Effector memory CD4-positive, alpha-beta T cell (primary cell): ENCODE measurements around the gene CHST11.
"Not testable (repeated sequence)": the region's sequence is repeated elsewhere in the genome, so short reads cannot be mapped to it uniquely, and the experiment has no call there.

ENCODE experiments used
- DNase-seq, 3 donors: peaks; one replicate each; pipeline ENCODE4 v3.0.0-alpha.2; 2020
- H3K27ac ChIP-seq: 2 replicates; pipeline ENCODE4 v1.7.0; 2013; ENCODE audit warnings: mild to moderate bottlenecking, low read length, moderate library complexity; ENCODE audit not compliant: insufficient read depth, poor library complexity, severe bottlenecking
- H3K27me3 ChIP-seq: replicated peaks from 2 replicates; pipeline ENCODE4 v1.7.0; 2013; ENCODE audit warnings: mild to moderate bottlenecking, low read length; ENCODE audit not compliant: insufficient read depth, control insufficient read depth, poor library complexity, severe bottlenecking
- H3K36me3 ChIP-seq: 2 replicates; pipeline ENCODE4 v1.7.0; 2013; ENCODE audit warnings: mild to moderate bottlenecking, low read length, moderate library complexity; ENCODE audit not compliant: control insufficient read depth, insufficient read depth
- H3K4me1 ChIP-seq: 2 replicates; pipeline ENCODE4 v1.7.0; 2013; ENCODE audit warnings: low read length, mild to moderate bottlenecking; ENCODE audit not compliant: control insufficient read depth, insufficient read depth, poor library complexity, severe bottlenecking
- H3K4me3 ChIP-seq: 2 replicates; pipeline ENCODE4 v1.7.0; 2013; ENCODE audit warnings: low read length, low read depth, mild to moderate bottlenecking; ENCODE audit not compliant: insufficient read depth, poor library complexity, severe bottlenecking
- H3K9me3 ChIP-seq: 2 replicates; pipeline ENCODE4 v1.7.0; 2013; ENCODE audit warnings: mild to moderate bottlenecking, low read length, moderate library complexity; ENCODE audit not compliant: control insufficient read depth

The CHST11 gene

DNA sequence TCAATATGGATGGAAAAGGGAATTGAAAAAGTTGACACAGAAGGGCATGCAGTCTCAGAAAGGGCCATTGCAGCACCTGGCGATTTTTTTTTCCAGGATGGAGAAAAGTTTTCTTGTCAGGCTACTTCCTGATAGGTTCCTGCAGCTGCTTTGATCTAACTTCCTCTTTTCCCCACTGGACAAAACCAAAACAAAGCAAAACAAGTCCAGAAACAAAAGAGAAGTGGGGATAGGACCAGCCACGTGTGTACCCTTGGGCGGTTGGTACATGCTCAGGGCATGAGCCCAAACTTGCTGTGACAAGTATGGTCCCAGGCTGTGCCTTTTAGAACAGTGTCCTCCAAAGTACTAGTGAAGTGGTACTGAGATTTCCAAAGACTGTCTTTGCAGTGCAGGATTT, 89.8 kb downstream of the CHST11 start:
- Histone ChIP-seq H3K36me3 (no peaks in the 10 kb centered on the region), H3K4me3 (no peak overlapping the region), H3K27ac (no peak overlapping the region), H3K9me3 (no peaks in the 10 kb centered on the region), H3K4me1 (peaks cover 4% of the 10 kb centered on the region), H3K27me3 (no peaks in the 10 kb centered on the region)
- no peak for DNase-seq

DNA sequence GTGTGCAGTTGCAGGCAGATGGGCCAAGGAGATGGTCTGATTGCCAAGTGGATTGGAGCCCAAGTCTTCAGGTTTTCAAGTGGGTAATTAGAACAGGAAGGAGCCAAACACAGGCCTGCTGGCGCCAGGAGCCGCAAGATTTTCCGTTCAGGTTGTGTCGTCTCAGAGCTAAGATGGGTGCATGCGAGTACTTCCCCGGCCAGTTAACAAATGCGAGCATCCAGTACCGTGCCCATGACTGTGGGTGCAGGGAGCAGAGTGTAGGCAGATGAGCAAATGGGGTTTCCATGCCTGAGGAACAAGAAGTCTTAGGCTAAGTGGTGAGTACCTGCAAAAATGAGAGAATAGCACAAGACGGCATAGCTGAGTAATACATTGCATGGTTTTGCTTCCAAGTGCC, 90.5 kb downstream of the CHST11 start:
- Histone ChIP-seq H3K27ac (no peak overlapping the region), H3K9me3 (no peaks in the 10 kb centered on the region)

DNA sequence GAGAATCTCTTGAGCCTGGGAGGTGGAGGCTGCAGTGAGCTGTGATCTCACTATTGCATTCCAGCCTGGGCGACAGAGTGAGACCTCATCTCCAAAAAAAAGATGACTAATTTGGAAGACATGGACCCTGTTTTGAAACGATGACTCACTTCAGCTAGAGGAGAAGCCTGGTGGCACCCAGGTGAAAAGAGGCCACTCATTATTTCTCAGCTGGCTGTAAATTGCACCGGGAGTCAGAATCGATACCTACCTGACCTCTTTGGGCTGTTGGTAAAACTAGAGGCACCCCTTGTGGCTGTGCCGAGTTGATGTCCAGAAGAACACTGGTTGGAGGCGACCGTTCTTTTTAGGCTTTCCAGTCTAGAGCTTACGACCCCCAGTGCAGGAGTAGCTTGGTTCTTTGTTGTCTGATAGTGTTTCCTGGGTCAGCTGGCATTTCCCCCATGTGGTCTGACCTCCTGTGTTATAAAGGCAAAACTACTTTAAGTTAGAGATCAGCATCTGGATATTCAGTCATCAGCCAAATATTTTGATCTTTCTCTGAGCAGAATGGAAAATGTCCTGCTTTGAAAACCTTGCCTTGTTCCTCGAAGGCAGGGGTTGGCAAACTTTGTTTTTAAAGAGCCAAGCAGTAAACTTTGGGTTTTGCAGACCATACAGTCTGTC, 93.2 kb downstream of the CHST11 start:
- no peak overlapping the region for H3K27ac ChIP-seq
- H3K36me3 ChIP-seq, result no peaks in the 10 kb centered on the region
- H3K9me3 ChIP-seq, result no peaks in the 10 kb centered on the region
- no peak for DNase-seq
- H3K27me3 ChIP-seq, result no peaks in the 10 kb centered on the region
- H3K4me3 ChIP-seq, result no peak overlapping the region
- peaks cover 4% of the 10 kb centered on the region for H3K4me1 ChIP-seq

More for the DNA sequence above, 90.5 kb downstream of the CHST11 start:
- Histone ChIP-seq H3K36me3 (no peaks in the 10 kb centered on the region), H3K4me1 (peaks cover 4% of the 10 kb centered on the region), H3K27me3 (no peaks in the 10 kb centered on the region), H3K4me3 (no peak overlapping the region)
- DNase-seq, result no peak

DNA sequence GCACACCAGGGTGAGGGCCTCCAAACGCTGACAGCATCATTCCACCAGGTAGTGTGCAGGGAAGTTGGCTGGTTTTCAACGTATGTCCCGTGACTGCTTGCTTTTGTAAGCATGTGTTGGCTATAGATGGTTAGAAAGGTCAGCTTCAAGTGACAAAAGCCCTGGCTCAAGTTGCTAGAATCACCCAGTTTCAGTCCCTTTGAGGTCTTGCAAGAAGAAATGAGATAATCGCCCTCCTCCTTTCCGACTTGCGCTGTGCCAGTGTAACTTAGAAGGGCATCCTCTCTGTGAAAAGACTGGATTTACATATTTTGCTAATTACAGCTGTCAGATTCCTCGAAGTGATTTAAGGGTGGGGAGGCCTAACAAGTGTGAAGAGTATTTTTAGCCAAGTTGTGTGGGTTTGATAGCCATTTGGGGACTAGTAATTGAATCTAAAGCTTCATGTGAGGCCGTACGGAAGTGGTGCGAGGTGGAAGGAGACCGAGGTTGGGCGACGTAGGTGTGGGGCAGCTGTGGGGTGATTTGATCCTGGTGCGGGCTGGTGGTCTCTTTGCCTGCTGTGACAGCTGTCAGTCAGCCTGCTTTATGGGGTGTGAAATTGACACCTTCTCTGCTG, 94.7 kb downstream of the CHST11 start:
- Histone ChIP-seq H3K27ac (no peak overlapping the region), H3K27me3 (no peaks in the 10 kb centered on the region), H3K4me1 (peaks cover 3% of the 10 kb centered on the region), H3K4me3 (no peak overlapping the region), H3K36me3 (no peaks in the 10 kb centered on the region), H3K9me3 (no peaks in the 10 kb centered on the region)
- no peak for DNase-seq

DNA sequence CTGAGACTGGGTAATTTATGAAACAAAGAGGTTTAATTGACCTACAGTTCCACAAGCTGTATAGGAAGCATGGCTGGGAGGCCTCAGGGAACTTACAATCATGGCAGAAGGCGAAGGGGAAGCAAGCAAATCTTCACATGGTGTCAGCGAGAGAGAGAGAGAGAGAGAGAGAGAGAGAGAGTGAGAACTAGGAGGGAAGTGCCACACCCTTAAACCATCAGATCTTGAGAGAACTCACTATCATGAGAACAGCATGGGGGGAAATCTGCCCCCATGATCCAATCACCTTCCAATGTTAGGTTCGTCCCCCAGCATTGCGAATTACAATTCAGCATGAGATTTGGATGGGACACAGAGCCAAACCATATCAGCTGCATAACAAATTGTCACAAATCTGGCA, 96.7 kb downstream of the CHST11 start:
- Histone ChIP-seq H3K27me3 (no peaks in the 10 kb centered on the region), H3K4me3 (no peak overlapping the region), H3K27ac (no peak overlapping the region), H3K36me3 (no peaks in the 10 kb centered on the region), H3K9me3 (no peaks in the 10 kb centered on the region), H3K4me1 (no peaks in the 10 kb centered on the region)
- no peak for DNase-seq

DNA sequence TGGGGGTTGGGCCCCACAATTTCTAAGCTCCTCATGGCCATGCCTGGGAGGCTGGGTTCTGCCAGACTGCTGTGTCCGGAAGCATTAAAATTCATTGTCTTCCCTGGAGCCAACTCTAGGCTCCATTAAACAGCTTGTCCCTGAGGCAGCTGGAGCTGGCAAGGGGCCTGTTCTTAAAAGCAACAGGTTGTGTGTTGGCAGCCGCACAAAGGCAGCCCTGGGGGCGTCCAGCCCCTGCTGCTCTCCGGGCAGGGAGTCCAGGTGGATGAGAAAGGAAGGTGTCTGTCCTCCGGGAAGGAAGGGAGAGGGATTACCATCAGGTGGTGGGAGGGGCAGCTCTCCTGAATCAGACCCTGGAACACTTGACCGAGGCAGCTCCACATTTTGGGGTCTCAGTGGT, 98.9 kb downstream of the CHST11 start:
- Histone ChIP-seq H3K27me3 (no peaks in the 10 kb centered on the region), H3K4me3 (no peak overlapping the region), H3K27ac (no peak overlapping the region), H3K36me3 (peaks cover 5% of the 10 kb centered on the region), H3K4me1 (no peaks in the 10 kb centered on the region), H3K9me3 (no peaks in the 10 kb centered on the region)
- DNase-seq, result no peak

DNA sequence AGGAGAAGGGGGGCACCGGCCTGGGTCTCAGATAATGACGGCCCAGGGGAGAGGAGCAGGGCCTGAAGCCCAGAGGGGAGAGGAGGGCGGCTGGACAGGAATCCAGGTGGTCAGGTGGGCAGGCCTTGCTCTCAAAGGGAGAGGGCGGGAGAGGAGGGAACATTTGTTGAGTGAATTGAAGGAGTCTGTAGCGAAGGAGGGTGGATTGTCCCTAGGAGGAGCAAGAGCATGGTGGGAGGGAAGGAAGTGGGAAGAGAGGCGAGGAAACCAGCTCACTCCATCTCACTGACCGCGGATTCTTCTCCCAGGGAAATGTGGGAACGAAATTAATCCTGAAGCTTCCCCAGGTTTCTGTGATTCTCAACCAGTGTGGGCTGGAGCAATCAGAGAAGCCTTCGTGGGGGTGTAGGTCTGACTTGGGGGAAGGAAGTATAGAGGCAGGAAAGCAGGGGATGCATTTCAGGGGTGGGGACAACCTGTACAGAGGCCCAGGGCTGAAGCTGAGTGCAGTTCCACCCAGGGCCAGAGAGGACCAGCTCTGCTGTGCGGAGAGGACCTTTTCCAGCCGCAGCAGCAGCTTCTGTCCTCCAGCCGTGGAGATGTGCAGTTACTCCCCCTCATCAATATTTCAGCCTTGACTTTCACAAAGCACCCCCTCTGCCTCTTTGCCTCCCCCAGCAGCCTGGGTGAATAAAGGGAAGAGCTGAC, 100.9 kb downstream of the CHST11 start:
- Histone ChIP-seq H3K27me3 (no peaks in the 10 kb centered on the region), H3K27ac (no peak overlapping the region), H3K4me1 (no peaks in the 10 kb centered on the region), H3K4me3 (no peak overlapping the region), H3K36me3 (peaks cover 5% of the 10 kb centered on the region), H3K9me3 (no peaks in the 10 kb centered on the region)
- DNase-seq, result no peak

DNA sequence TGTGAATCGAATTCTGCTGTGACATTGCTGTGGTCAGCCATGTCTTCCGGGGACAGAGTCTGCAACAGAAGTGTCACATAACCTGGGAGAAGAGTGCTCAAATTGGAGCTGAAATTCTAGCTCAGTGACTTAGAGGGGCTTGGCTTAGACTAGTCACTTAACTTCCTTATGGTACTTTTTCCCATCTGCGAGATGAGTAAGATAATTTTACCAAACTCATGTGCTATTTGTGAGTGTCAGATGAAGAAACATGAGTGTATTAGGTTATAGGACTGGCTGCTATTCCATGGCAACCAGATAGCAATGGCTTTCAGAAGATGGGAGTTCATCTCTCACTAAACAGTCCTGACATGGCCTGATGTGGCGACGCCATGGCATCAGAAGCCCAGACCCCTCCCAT, 104.1 kb downstream of the CHST11 start:
- H3K9me3 ChIP-seq, result no peaks in the 10 kb centered on the region
- no peak for DNase-seq
- no peak overlapping the region for H3K4me3 ChIP-seq
- no peaks in the 10 kb centered on the region for H3K4me1 ChIP-seq
- no peak overlapping the region for H3K27ac ChIP-seq
- peaks cover 13% of the 10 kb centered on the region for H3K36me3 ChIP-seq
- no peaks in the 10 kb centered on the region for H3K27me3 ChIP-seq

DNA sequence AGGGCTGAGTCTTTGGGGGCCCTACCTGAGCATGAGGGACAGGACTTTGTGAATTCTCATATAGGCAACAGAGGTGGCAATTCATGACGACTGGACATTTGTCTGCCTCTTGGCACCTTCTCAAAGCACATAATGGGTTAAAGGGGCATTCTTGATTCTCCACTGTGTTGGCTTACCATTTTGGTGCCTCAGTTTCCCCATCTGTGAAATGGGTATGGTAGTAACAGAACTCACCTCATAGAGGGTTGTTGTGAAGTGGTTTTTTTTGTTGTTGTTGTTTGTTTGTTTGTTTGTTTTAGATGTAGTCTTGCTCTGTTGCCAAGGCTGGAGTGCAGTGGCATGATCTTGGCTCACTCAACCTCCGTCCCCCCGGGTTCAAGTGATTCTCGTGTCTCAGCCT, 106.0 kb downstream of the CHST11 start:
- no peak for DNase-seq
- Histone ChIP-seq H3K9me3 (no peaks in the 10 kb centered on the region), H3K27ac (no peak overlapping the region), H3K36me3 (peaks cover 13% of the 10 kb centered on the region), H3K4me1 (no peaks in the 10 kb centered on the region), H3K27me3 (no peaks in the 10 kb centered on the region), H3K4me3 (no peak overlapping the region)

DNA sequence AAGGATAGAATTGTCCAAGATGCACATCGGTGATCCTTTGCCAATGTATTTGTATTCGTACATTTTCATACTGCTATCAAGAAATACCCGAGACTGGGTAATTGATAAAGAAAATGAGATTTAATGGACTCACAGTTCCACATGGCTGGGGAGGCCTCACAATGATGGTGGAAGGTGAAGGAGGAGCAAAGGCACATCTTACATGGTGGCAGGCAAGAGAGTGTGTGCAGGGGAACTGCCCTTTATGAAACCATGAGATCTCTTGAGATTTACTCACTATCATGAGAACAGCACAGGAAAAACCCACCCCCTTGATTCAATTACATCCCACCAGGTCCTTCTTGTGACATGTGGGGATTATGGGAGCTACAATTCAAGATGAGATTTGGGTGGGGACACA, 107.9 kb downstream of the CHST11 start:
- not testable (repeated sequence) for H3K27me3 ChIP-seq, H3K27ac ChIP-seq, H3K4me3 ChIP-seq, H3K36me3 ChIP-seq, H3K9me3 ChIP-seq, DNase-seq
- H3K4me1 ChIP-seq, result peaks cover 17% of the 10 kb centered on the region
